Prostate gland (tissue), 2 donors: ENCODE data around the gene SLC6A6. TPM values are rescaled to one million over a fixed set of nuclear protein-coding genes. Genes with fewer than 3 reads are reported as not detected.

Experiments used
- DNase-seq: peaks from one replicate; pipeline ENCODE4 v3.0.0-alpha.2; 2019; ENCODE audit warnings: low spot score
- H3K27ac ChIP-seq, 2 donors: fragments of 200-600 bp; sonication (generic); 2 replicates each; pipeline ENCODE4 v1.5.1; 2017 to 2019
- H3K27me3 ChIP-seq: fragments of 200-600 bp; sonication (generic); replicated peaks from 2 replicates; pipeline ENCODE4 v1.5.1; 2019; ENCODE audit not compliant: insufficient read depth
- H3K36me3 ChIP-seq, 2 donors: fragments of 200-600 bp; sonication (generic); 1 replicate in 1 of 2; 2 replicates in 1 of 2; pipeline versions ENCODE4 v1.5.1 to v1.8.1; 2017 to 2019
- H3K4me1 ChIP-seq: fragments of 200-600 bp; sonication (generic); replicated peaks from 2 replicates; pipeline ENCODE4 v1.5.1; 2019
- H3K4me3 ChIP-seq, 2 donors: fragments of 200-600 bp; sonication (generic); 2 replicates each; pipeline ENCODE4 v1.5.1; 2017 to 2019
- H3K9me3 ChIP-seq: fragments of 200-600 bp; sonication (generic); 2 replicates; pipeline ENCODE4 v1.5.1; 2017
- POLR2A ChIP-seq: fragments of 450-650 bp; IDR thresholded peaks from one replicate; pipeline ENCODE4 v1.6.1; 2016; ENCODE audit warnings: antibody characterized with exemption, mild to moderate bottlenecking
- POLR2AphosphoS5 ChIP-seq: sonication (generic); formaldehyde crosslinking; IDR thresholded peaks from one replicate; pipeline ENCODE4 v1.6.1; 2017; ENCODE audit warnings: antibody characterized with exemption
- WGBS: methylation state at CpG from one replicate; pipeline ENCODE4 v1.1.5; 2018; 5-methylcytosine and 5-hydroxymethylcytosine counted together
- intact Hi-C: fragments of 100-400 bp; cut with DNase I; formaldehyde crosslinking; loops from one replicate; pipeline ENCODE4 v1.14.2; 2022
- total RNA-seq, 2 donors: library from RNA; depleted of rRNA; stranded (reverse); fragments of >200 nt; gene quantifications; one replicate each; pipeline ENCODE4 v1.1.0, GENCODE V29; 2016
- TF ChIP-seq, protein P1 (sequence below), 4 experiments: fragments of 200-600 bp in 2 of 4; fragments of 450-650 bp in 2 of 4; sonication (generic) in 2 of 4; IDR thresholded peaks; 1 replicate in 3 of 4; 2 replicates in 1 of 4; pipeline ENCODE4 v1.5.1; 2016 to 2019; ENCODE audit warnings: antibody characterized with exemption in 4 of 4, mild to moderate bottlenecking in 2 of 4, moderate library complexity in 2 of 4

The SLC6A6 gene
- total RNA-seq, 2 donors from 2014 or later, result 6.9 to 24.5 TPM

DNA sequence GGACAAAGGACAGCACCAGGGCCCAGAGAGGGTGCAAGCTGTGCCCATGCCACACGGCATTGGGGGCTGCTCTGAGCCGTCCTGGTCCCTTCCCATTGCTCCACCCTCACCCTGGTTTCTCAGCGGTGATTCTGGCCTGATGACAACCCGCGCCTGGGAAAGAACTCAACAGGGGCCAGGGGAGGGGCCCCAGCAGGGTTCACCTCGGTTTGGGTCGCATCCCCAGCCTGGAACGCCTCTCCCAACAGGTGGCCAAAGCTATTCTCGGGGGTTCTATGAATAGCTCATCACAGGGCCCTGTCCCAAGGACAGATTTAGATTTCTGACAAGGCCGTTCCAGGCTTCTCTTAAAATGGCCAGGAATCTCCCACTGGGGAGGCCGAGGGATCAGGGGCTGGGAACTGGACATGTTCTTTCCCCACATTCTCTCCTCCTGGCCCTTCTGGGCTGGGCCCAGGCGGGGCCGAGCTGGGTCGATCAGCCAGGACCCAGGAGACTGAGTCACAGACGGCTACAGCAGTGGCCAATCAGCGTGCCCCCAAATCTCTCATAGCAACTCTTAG, 119.8 kb downstream of the SLC6A6 start:
- intact Hi-C loops, result no loop called here
- TF ChIP-seq POLR2AphosphoS5 (no peak), POLR2A (no peak)
- TF ChIP-seq, protein P1, sequence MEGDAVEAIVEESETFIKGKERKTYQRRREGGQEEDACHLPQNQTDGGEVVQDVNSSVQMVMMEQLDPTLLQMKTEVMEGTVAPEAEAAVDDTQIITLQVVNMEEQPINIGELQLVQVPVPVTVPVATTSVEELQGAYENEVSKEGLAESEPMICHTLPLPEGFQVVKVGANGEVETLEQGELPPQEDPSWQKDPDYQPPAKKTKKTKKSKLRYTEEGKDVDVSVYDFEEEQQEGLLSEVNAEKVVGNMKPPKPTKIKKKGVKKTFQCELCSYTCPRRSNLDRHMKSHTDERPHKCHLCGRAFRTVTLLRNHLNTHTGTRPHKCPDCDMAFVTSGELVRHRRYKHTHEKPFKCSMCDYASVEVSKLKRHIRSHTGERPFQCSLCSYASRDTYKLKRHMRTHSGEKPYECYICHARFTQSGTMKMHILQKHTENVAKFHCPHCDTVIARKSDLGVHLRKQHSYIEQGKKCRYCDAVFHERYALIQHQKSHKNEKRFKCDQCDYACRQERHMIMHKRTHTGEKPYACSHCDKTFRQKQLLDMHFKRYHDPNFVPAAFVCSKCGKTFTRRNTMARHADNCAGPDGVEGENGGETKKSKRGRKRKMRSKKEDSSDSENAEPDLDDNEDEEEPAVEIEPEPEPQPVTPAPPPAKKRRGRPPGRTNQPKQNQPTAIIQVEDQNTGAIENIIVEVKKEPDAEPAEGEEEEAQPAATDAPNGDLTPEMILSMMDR (IDR thresholded peaks at IDR 0.05), result no peak
- Histone ChIP-seq H3K27ac (no peak overlapping the region), H3K27me3 (no peaks in the 10 kb centered on the region), H3K9me3 (no peaks in the 10 kb centered on the region), H3K4me3 (no peak overlapping the region), H3K4me1 (no peaks in the 10 kb centered on the region), H3K36me3 (no peaks in the 10 kb centered on the region)
- WGBS, result 54% methylated on average over 16 of the region's 16 CpGs
- DNase-seq, result no peak

DNA sequence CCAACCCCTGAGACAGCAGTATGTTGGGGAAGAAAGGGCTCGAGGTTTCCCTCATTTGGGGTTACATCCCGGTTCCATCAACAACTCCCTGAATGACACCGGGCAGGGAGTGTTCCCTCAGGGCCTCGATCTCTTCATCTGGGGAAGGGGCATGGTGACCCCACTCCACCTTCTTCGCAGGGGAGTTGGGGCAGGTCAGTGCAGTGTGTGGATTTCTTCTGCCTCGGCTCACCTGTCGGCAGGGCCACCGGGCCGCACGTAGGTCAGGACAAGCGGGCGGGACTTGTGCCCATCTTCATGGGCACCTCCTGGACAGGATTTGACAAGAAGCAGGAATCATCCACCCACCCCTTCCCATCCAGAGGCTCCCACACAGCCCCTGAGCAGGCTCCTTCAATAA, 120.4 kb downstream of the SLC6A6 start:
- H3K27ac ChIP-seq, result no peak overlapping the region

GRCh38 chr3:14523792-14524191, 121.4 kb downstream of the SLC6A6 start:
- no peaks in the 10 kb centered on the region for H3K27me3 ChIP-seq
- H3K4me1 ChIP-seq, result no peaks in the 10 kb centered on the region
- H3K4me3 ChIP-seq, result no peak overlapping the region
- TF ChIP-seq POLR2A, result no peak
- TF ChIP-seq, protein P1 (IDR thresholded peaks at IDR 0.05), result no peak
- H3K36me3 ChIP-seq, result no peaks in the 10 kb centered on the region
- intact Hi-C loops, result no loop called here
- no peaks in the 10 kb centered on the region for H3K9me3 ChIP-seq
- no peak overlapping the region for H3K27ac ChIP-seq
- DNase-seq, result no peak
- WGBS, result 64% methylated on average over 7 of the region's 7 CpGs

More for the DNA sequence above, 120.4 kb downstream of the SLC6A6 start:
- 93% methylated on average over 12 of the region's 12 CpGs for WGBS
- TF ChIP-seq POLR2A (no peak), POLR2AphosphoS5 (no peak)
- TF ChIP-seq, protein P1 (IDR thresholded peaks at IDR 0.05), result no peak
- no peaks in the 10 kb centered on the region for H3K36me3 ChIP-seq
- no peak for DNase-seq
- no peaks in the 10 kb centered on the region for H3K27me3 ChIP-seq
- no peak overlapping the region for H3K4me3 ChIP-seq
- H3K4me1 ChIP-seq, result no peaks in the 10 kb centered on the region
- no peaks in the 10 kb centered on the region for H3K9me3 ChIP-seq
- intact Hi-C loops, result no loop called here

- whole genome bisulfite sequencing, result 95% methylated on average over 10 of the region's 14 CpGs
- TF ChIP-seq POLR2AphosphoS5 (no peak), POLR2A (no peak)
- TF ChIP-seq, protein P1 (IDR thresholded peaks at IDR 0.05), result no peak
- intact Hi-C loops, result no loop called here
- Histone ChIP-seq H3K27me3 (no peaks in the 10 kb centered on the region), H3K4me3 (no peak overlapping the region), H3K4me1 (no peaks in the 10 kb centered on the region), H3K9me3 (no peaks in the 10 kb centered on the region), H3K27ac (no peak overlapping the region), H3K36me3 (no peaks in the 10 kb centered on the region)
- no peak for DNase-seq
These were observed 121.9 kb downstream of the SLC6A6 start for GRCh38 chr3:14524311-14524711.

DNA sequence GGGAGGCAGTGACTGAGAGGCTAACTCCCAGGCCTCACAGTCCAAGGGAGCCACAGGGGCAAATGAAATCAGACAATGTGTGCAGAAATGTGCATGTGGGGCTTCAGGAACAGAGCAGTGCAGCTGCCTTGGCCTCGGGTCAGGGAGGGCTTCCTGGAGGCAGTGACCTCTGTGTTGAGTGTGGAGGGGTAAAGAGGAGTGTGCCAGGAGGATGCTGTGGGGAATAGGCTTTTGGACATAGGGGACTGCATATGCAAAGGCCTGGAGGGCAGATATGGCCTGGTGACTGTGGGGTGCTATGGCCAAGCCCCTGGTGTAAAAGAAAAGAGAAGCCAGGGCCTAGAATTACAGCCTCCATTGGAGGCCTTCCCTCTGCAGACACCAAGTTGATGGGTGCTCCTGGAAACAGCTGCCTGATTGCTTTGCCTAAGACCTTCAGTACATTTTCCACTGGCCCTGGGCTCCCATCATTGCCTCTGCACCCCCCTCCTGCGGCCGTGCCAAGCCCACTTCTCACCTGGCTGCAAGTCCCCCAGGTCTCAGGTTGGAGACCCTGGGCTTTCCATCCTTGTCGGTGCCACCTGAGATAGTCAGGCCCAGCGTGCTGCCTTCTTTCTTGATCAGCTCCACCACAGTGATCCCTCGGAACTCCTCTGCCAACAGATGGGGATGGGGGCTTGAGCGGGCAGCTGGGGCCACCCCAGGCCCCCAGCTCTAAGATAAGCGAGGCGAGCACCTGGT, 122.7 kb downstream of the SLC6A6 start:
- DNase-seq, result no peak
- H3K9me3 ChIP-seq, result no peaks in the 10 kb centered on the region
- no peaks in the 10 kb centered on the region for H3K36me3 ChIP-seq
- peak overlapping the region in 1 of 2 donors; percentile 45 for H3K27ac ChIP-seq
- intact Hi-C loops, result no loop called here
- WGBS, result 86% methylated on average over 9 of the region's 9 CpGs
- TF ChIP-seq POLR2A, result no peak
- peak overlapping the region in 1 of 2 donors; percentile 6 for H3K4me3 ChIP-seq
- H3K27me3 ChIP-seq, result no peaks in the 10 kb centered on the region
- H3K4me1 ChIP-seq, result no peaks in the 10 kb centered on the region
